GM12872 (cell line): ENCODE results near the gene SLC39A10.

Experiments
- CTCF ChIP-seq: IDR thresholded peaks from 3 replicates; pipeline ENCODE4 v1.5.1; 2011; ENCODE audit warnings: low read depth, mild to moderate bottlenecking, low read length, moderate library complexity; ENCODE audit not compliant: insufficient read depth

Gene SLC39A10

GRCh38 chr2:195656859-195657633 is at the start of gene SLC39A10:
TSS of gene SLC39A10 (plus strand) at chr2:195657226. CDS start at chr2:195680043, 22,817 bp downstream.
- no peak for TF ChIP-seq CTCF

- no peak for TF ChIP-seq CTCF
Observed at GRCh38 chr2:195608768-195609454, 48.1 kb upstream of the SLC39A10 start.

GRCh38 chr2:195610717-195611116 is 46.3 kb upstream of the SLC39A10 start:
- TF ChIP-seq CTCF: no peak

GRCh38 chr2:195612611-195613495 is 44.2 kb upstream of the SLC39A10 start:
- TF ChIP-seq CTCF: no peak

GRCh38 chr2:195613922-195614321 is 43.1 kb upstream of the SLC39A10 start:
- TF ChIP-seq CTCF: no peak

- TF ChIP-seq CTCF: no peak
Observed at GRCh38 chr2:195619590-195619989, 37.4 kb upstream of the SLC39A10 start.

GRCh38 chr2:195620501-195620900 is 36.5 kb upstream of the SLC39A10 start:
- TF ChIP-seq CTCF: no peak
